NCI-H524 (cell line): ENCODE measurements around the gene VOPP1.
"Not testable (repeated sequence)": the region's sequence is repeated elsewhere in the genome, so short reads cannot be mapped to it uniquely, and the experiment has no call there.

ENCODE experiments used
- DNase-seq, 2 experiments: peaks; one replicate each; lab custom pipeline; 2025; lab: John Stamatoyannopoulos, UW

Gene VOPP1

GRCh38 chr7:55488216-55488615, 84.1 kb downstream of the VOPP1 start:
- no peak for DNase-seq

DNA sequence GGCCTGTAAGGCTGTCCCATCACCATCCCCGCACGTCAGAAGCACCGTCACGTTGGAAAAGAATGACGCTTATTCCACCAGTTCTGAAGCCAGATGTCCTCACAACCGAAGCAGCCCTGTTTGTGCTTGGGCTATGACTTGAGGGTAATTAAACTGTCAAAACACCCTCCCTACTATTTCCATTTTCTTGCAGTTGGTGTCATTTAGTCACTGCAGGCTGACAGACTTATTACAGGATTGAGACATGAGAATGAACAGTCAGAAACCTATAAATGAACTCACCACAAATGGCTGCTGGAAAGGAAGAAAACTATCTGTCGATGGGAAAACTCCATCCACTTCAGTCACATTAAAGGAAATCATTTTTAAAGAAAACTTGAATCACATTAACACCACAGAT, 85.3 kb downstream of the VOPP1 start:
- no peak for DNase-seq

DNA sequence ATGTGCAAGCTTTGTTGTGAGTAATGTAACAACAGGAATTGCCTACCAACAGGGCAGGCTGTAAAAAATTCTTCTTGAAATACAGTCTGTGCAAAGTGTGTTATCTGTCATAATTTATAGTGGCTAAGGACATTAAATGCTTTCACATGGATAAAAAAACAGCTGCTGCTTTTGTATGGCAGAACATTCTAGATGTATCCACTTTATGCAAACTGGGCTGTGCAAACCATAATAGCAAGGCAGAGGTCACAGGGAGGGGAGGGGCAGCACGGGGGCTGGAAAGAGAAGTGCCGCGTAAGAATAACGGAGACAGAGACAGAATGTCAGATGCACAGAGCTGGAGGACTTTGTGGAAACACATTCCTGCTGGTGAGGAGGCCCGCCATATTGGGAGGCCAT, 86.1 kb downstream of the VOPP1 start:
- DNase-seq: no peak

- DNase-seq: no peak
These were observed 86.7 kb downstream of the VOPP1 start for GRCh38 chr7:55485501-55486191.

GRCh38 chr7:55484834-55485233, 87.5 kb downstream of the VOPP1 start:
- no peak for DNase-seq

DNA sequence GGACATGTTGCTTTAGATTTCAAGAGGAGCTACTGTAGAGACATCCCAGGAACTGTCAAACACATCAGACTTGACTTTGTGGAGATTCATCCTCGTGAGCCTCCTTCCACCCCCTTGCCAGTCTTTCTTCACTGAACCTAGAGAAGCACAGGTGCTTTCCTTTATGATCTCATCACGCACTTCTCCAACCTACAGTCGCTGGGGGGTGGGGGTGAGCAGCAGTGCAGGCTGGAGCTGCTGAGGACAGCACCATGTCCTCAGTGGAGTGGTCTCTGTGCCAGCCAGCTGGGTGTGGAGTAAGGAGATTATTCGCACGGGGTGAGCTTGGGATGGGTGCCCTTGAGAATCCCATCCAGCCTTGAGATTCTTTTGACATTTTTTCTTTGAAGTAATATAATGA, 88.1 kb downstream of the VOPP1 start:
- DNase-seq: no peak

DNA sequence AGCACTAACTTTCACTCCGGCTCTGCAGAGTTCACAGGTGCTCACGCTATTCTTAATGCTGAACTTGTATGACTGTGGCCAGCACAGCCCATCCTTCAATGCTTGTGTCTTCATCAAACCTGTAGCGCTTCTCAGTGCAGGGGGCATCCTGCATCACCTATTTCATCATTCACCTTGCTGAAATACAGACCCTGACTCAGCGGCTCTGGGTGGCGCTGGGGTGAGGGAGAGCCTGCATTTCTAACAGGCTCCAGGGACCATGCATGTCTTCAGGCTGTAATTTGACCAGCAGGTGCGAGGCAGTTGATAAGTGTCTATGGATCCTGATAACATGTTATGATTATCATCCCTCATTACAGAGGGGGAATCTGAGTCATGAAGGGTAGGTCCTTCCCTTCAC, 89.3 kb downstream of the VOPP1 start:
- no peak for DNase-seq

DNA sequence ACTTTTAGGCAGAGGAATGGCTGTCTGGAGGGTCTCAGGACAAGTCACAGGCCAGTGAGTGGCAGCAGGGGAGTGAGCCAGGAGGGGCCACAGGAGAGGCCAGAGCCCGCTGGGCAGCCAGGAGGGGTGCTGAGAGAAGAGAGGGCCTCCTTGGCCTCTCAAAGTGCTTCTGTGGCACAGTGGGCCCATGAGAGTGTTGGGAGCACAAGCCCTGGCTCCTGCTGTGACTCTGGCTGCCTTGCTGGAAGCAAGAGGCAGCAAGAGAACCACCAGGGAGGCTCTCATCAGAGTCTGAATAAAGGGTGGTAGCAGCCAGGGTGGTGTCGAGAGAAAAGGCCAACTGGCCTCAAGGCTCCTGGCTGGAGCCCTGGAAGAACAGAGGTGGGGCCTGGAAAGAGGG, 91.1 kb downstream of the VOPP1 start:
- DNase-seq: no peak

DNA sequence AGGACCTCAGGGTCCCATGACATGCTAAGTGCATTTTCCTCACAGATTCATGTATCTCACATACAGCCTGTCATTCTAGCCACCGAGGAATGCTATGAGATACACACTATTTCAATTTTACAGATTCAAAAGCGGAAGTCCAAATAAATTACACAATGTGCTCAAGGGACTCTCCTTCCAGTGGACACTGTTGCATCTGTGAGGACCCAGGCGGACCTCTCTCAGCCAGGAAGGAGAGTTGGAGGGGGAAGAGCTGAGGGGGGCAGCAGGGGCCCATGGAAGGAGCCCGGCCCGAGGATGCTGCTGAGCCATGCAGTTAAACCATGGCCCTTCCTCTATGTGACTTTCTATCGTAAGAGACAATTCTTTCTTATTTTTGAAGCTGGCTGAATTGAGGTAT, 93.6 kb downstream of the VOPP1 start:
- DNase-seq: no peak

DNA sequence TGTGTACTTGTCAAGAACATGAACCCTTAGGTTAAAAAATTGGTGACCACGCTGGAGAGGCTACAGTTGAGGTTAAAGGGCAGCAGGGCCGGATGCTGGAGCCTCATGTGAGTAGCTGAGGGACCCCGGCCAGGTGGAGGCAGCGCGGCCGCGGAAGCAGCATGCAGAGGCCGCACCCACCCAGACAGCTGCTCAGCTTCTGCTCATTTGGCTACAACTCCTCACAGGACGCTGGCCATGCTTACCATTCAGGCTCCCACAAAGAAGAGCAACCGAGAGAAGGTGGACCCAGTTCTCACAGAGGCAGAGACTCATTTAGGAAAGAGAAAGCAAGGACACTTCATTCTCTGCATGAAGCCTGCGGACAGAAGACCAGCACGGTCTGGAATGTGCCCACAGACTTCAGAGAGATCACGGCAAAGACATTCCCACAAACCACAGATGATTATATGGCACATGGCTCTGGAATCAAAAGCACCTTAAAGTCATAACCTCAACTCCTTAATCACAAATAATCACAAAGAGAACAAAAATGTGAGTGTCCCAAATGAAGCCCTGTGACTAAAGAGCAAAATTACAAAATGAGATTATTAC, 94.4 kb downstream of the VOPP1 start:
- DNase-seq: no peak

DNA sequence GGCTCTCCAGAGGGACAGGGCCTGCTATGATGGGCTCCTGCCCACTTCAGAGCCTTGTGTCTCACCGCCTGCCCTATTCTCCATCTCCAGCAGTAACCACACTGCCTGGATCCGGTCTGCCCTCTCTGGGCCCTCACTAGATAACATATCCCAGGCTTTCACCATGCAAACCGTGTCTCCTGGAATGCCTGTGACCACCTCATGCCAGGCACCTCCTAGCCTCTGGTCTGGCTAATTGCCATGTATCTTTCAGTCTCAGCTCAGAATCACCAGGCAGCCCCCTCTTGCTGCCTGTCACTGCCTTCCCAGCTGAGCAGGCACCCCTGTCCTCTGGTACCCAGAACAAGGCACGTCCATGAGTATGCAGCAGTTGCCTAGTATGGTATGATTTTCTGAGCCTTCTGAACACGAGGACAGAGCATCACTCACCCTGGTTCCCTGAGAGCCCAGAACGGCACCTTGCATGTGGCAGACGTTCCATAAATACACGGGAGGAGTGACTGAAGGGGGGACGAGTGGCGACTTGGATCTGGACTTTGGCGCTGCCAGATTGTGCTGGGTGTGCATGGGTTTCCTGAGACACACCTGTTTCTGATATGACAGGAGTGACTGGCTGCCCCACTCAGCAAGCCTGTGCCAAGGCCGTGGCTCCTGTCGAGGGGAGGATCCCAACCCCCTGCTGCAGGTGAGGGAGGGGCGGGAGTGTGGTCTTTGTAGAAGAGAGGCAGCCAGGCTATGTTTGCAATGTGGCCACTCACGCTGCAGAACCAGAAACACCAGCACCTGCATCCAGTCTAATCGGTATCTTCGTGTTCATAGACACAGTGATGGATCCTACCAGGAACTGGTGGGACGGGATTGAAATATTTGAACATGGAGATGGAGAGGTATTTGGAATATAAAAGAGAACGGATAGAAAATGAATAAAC, 95.2 kb downstream of the VOPP1 start:
- DNase-seq: no peak

DNA sequence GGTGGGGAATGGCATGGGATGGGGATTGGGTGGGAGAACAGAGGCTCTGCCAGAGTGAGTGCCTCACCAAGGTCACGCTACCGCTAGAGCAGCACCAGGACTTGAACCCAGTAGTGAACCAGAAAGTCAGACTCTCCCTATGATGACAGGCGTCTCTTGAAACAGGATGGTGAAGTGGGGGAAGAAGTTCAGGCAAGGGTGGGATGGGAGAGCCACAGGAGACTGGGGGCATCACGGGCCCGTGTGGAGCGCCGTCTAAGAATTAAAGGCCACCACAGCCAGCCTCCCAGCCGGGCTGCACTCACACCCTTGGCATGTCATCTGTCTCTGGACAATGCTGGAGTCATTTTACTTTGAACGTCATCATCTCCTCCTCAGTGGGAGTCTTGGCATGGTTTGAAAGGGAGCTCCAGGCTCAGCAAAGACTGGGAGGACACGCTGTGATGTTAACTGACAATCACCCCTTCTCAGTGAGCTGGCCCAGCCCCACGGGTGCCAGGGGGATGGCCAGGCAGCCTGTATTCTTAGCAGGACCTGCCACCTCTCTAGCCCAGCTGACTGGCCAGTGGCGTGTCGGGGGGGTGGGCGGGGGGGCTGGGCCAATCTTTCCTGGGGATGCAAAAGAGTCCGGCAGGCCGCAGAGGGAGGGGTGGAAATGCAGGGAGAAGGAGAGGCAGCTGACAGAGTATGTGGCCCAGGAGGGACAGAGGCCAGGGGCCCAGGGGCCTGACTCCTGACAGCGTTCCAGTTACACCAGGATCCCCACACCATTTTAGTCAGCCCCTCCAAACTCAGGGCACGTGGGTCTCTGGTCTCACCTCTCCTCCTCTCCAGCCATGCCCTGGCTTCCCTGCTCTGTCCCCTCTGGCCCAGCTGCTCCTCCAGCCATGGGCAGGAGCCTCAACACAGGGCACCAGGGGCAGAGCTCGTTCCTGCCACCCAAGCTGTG, 96.2 kb downstream of the VOPP1 start:
- DNase-seq: no peak

DNA sequence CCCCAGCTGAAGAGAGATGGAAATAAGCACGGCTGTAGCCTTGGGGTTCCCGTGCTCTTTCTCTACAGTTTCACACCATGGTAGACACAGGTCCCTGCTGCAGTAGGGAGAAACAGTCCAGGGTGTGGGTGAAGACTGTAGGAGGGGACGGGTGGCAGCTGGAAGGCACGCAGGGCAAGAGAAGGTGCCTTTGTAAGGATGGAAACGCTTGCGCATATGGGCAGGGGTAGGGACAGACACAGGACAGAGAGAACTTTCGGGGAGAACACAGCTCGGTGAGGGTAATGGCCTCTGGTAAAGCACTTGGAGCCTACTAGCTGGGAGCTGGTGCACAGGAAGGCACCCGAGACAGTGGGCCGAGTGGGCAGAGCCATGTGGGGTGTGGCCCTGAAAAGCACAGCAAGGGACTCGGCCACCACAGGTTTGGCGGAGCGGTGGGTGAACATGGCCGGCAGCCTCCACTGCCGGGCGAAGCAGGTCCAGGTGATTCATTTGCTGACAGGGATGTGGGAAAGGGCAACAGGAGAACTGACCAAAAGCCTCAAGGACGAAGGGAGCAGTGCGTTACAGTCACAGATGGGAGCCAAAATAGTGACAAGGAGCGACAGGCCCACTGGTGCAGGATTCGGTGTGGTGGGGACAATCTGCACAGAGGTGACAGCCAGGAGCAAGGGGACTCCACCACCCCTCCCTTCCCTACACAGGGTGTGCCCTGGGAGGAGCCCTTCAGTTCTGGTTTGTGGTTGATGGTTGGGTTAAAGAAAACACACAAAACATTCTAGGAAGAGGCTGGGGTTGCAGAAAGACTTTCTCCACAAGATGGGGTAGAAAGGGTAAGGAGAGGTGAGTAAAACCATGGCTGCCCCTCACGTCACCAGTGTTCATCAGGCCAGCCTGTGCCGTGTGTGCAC, 97.1 kb downstream of the VOPP1 start:
- no peak for DNase-seq

DNA sequence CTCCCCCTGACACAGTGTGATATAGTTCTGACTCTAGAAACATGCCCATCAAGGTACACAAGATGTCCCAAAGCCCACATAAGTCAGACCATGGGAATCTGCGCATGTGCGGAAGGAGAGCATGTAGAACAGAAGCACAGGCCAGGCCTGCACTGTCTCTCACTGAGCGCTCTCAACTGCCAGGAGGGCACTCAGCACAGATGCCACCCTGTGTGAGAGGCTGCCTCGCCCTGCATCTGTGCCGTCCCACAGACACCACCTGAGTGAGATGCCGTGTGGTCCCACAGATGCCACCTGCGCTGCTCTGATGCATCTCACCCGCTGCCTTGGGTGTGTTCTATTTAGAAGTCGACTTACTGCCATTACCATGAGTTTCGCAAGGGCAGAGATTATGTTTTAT, 98.4 kb downstream of the VOPP1 start:
- DNase-seq: no peak

DNA sequence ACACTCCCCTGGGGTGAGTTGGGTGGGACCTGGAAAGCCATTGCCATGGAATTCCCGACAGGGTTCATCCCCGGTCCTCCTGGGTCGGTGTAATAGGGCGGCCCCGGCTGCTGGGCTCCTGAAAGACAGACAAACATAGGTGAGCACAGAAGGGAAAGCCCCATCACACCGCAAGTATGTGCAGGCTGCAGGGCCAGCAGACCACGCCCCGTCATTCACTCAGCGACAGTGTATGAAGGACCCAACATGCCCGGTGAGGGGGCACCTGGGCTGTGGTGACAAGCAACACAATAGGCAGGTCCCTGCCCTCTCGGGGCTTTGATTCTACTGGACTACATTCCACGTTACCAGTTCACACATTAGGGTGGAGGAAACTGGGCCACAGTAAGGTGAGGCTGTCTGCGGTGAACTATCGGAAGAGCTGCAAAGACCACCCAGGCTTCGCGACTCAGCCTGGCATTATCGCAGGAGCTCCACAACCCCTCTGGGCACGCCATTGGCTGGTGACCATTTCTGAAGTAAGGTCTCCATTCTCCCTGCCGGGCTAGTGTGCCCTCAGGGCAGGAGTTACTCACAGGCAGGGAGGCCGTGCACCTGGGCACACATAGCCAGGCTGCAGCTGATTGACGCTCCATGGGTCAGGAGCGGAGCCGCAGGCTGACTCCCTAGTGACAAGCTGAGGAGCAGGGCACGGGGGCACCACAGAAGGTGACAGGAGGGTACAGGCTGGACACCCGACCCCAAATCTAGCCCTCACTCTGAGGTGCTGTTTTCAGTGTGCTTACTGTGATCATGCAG, 99.2 kb downstream of the VOPP1 start:
- no peak for DNase-seq

GRCh38 chr7:55472406-55472805, 99.9 kb downstream of the VOPP1 start:
- DNase-seq: not testable (repeated sequence)

DNA sequence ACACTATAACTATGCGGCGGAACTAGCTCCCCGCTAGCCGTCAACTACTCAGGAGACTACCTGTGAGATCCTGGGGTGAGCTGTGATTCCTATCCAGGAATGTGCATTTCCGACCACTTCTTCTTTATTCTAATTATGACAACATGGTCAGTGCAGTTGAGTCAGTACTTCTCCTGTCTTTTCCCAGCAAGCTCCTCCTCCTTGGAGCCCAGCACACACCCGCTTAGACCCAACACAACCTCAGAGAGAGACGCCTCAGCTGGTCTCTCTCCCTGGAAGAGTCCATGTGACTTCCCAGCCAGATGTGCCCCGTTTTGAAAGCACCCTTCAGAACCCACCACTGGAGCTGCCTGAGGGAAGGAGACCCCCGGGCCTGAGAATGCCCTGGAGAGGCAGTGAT, 100.7 kb downstream of the VOPP1 start:
- not testable (repeated sequence) for DNase-seq

DNA sequence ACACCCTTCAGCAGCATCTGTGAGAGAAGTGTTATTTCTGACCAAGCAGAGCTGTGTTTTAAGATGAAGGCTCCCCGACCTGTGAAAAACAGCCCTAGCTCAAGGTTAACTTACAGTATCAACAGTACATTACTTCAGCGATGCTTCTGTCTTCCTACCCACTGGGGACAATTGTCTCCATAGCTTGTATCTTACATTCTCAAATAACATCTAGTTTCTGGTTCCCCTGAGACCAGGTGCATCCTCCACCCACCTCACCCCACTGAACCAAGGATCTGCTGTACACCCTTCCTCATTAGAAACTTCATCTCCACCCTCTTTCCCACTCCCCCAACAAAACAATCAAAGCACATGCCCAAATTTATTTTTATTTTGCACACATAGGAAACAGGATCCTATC, 102.0 kb downstream of the VOPP1 start:
- no peak for DNase-seq

GRCh38 chr7:55469721-55470120, 102.6 kb downstream of the VOPP1 start:
- DNase-seq: no peak

GRCh38 chr7:55469271-55469681, 103.0 kb downstream of the VOPP1 start:
- no peak for DNase-seq
